Small intestine (tissue), 16 donors: ENCODE data around the gene PPP2R5B. TPM values are rescaled to one million over a fixed set of nuclear protein-coding genes. Genes with fewer than 3 reads are reported as not detected.

Experiments
- DNase-seq, 2 donors: peaks; one replicate each; pipeline versions ENCODE4 v3.0.0 to v3.0.0-alpha.2; 2013
- FAIRE-seq: peaks from 2 replicates; lab custom pipeline; 2012; peaks lifted over from hg19 to GRCh38; lab: Jason Lieb, UNC
- H3K27ac ChIP-seq, 3 donors: one replicate each; pipeline ENCODE4 v1.5.1; 2013; ENCODE audit warnings: low read length in 2 of 3, mild to moderate bottlenecking in 2 of 3, control low read depth in 1 of 3, inconsistent platforms in 1 of 3, low read depth in 1 of 3, moderate library complexity in 1 of 3
- H3K27me3 ChIP-seq, 3 donors: one replicate each; pipeline ENCODE4 v1.6.1; 2013; ENCODE audit warnings: low read length in 3 of 3, inconsistent platforms in 1 of 3; ENCODE audit not compliant: control insufficient read depth in 3 of 3, insufficient read depth in 3 of 3
- H3K36me3 ChIP-seq, 3 donors: one replicate each; pipeline ENCODE4 v1.6.1; 2013; ENCODE audit warnings: low read length in 3 of 3, inconsistent platforms in 1 of 3, low read depth in 1 of 3, mild to moderate bottlenecking in 1 of 3, moderate library complexity in 1 of 3; ENCODE audit not compliant: control insufficient read depth in 3 of 3, insufficient read depth in 2 of 3
- H3K4me1 ChIP-seq, 3 donors: one replicate each; pipeline ENCODE4 v1.6.1; 2013; ENCODE audit warnings: low read length in 2 of 3, inconsistent platforms in 1 of 3, low read depth in 1 of 3, mild to moderate bottlenecking in 1 of 3, moderate library complexity in 1 of 3; ENCODE audit not compliant: control insufficient read depth in 3 of 3, insufficient read depth in 2 of 3
- H3K4me3 ChIP-seq, 3 donors: one replicate each; pipeline ENCODE4 v1.5.1; 2013; ENCODE audit warnings: low read length in 3 of 3, control low read depth in 1 of 3, inconsistent platforms in 1 of 3, low read depth in 1 of 3, mild to moderate bottlenecking in 1 of 3, moderate library complexity in 1 of 3
- H3K9me3 ChIP-seq, 2 donors: one replicate each; pipeline ENCODE4 v1.6.1; 2013; ENCODE audit warnings: low read depth in 1 of 2, low read length in 1 of 2; ENCODE audit not compliant: control insufficient read depth in 2 of 2, insufficient read depth in 1 of 2
- WGBS, 3 donors: extraction: QIAGEN DNeasy Blood & Tissue Kit; methylation state at CpG; one replicate each; pipeline ENCODE4 v1.1.7; 2013; 5-methylcytosine and 5-hydroxymethylcytosine counted together
- long read RNA-seq, 10 donors: transcript quantifications; one replicate each; lab custom pipeline, GENCODE V29; 2026
- polyA plus RNA-seq, 4 donors: library from polyadenylated mRNA; stranded (reverse) in 3 of 4; unstranded in 1 of 4; fragments of 200-250 nt in 3 of 4; fragments of 120-200 nt in 1 of 4; gene quantifications; one replicate each; pipeline versions ENCODE4 v1.2.1 to v1.2.3, GENCODE V29; 2013
- donor health status: healthy with polysubstance abuse.
- donor health status: control.
- donor health status: control.
- donor health status: Bipolar disorder and iron deficiency.
- donor health status: healthy.

The PPP2R5B gene
- polyA plus RNA-seq: 10 to 100 TPM in 3 of 4 donors, 1 to 10 TPM in 1; 8.2 to 15.9 (median 13.6) TPM
- long read RNA-seq, donor 1, partial matches to known transcripts: 5 of 9 reads
- long read RNA-seq, donor 1, other reads (novel, unspliced or antisense): 0 of 9 reads
- long read RNA-seq, donor 2, partial matches to known transcripts: 0 of 2 reads
- long read RNA-seq, donor 2, other reads (novel, unspliced or antisense): 0 of 2 reads
- long read RNA-seq, donor 3: 0 reads
- long read RNA-seq, donor 4: 0 reads
- long read RNA-seq, donor 5, partial matches to known transcripts: 0 of 1 reads
- long read RNA-seq, donor 5, other reads (novel, unspliced or antisense): 0 of 1 reads
- long read RNA-seq, donor 6, partial matches to known transcripts: 0 of 1 reads
- long read RNA-seq, donor 6, other reads (novel, unspliced or antisense): 0 of 1 reads
- long read RNA-seq, donor 7: 0 reads
- long read RNA-seq, donor 8: 0 reads
- long read RNA-seq, donor 9: 0 reads
- long read RNA-seq, donor 10, partial matches to known transcripts: 11 of 13 reads
- long read RNA-seq, donor 10, other reads (novel, unspliced or antisense): 0 of 13 reads

- peak; percentile 94 to 97 for DNase-seq
- FAIRE-seq: no peak
- WGBS, 3 donors: 1% methylated on average over 38 to 47 of the region's 47 CpGs
Observed at GRCh38 chr11:64923944-64924909, at the start of gene PPP2R5B. Gene PPP2R5B (plus strand): TSS chr11:64924689. CDS start chr11:64925735, 1,046 bp downstream.

GRCh38 chr11:64875369-64876228 is 48.9 kb upstream of the PPP2R5B start:
- DNase-seq (no peak), FAIRE-seq (no peak)
- H3K9me3 ChIP-seq: no peaks in the 10 kb centered on the region
- no peaks in the 10 kb centered on the region for H3K27me3 ChIP-seq
- peaks cover 0 to 73% (median 2%) of the 10 kb centered on the region in 3 donors for H3K36me3 ChIP-seq
- 57 to 72% (median 63%) methylated on average over 17 of the region's 17 CpGs for WGBS, 3 donors
- H3K4me1 ChIP-seq: peaks cover 17 to 70% (median 18%) of the 10 kb centered on the region in 3 donors
- H3K27ac ChIP-seq: peak overlapping the region; percentile 75 to 93 (median 90)
- peak overlapping the region in 2 of 3 donors; percentile 97 to 98 for H3K4me3 ChIP-seq

More at GRCh38 chr11:64923944-64924909, at the start of gene PPP2R5B:
- Histone ChIP-seq H3K27me3 (peaks cover 0 to 6% (median 0%) of the 10 kb centered on the region in 3 donors), H3K4me1 (peaks cover 0 to 16% (median 9%) of the 10 kb centered on the region in 3 donors), H3K36me3 (peaks cover 0 to 19% (median 0%) of the 10 kb centered on the region in 3 donors), H3K9me3 (no peaks in the 10 kb centered on the region), H3K27ac (peak within 1 kb of the TSS; percentile 79 to 98 (median 92)), H3K4me3 (peak within 1 kb of the TSS; percentile 73 to 85 (median 79))

GRCh38 chr11:64876229-64876750 is 48.2 kb upstream of the PPP2R5B start:
- WGBS, 3 donors: 13 to 21% (median 14%) methylated on average over 11 of the region's 11 CpGs

GRCh38 chr11:64876835-64877341 is 47.6 kb upstream of the PPP2R5B start:
- no peak for FAIRE-seq
- Histone ChIP-seq H3K4me3 (peak overlapping the region; percentile 88 to 98 (median 97)), H3K27me3 (no peaks in the 10 kb centered on the region), H3K27ac (peak overlapping the region; percentile 75 to 93 (median 90)), H3K36me3 (peaks cover 0 to 60% (median 0%) of the 10 kb centered on the region in 3 donors), H3K9me3 (no peaks in the 10 kb centered on the region), H3K4me1 (peaks cover 9 to 62% (median 11%) of the 10 kb centered on the region in 3 donors)
- WGBS, 3 donors: 5 to 16% (median 7%) methylated on average over 14 of the region's 14 CpGs
- peak; percentile 62 to 75 for DNase-seq

More at GRCh38 chr11:64876229-64876750, 48.2 kb upstream of the PPP2R5B start:
- DNase-seq (no peak), FAIRE-seq (no peak)
- peak overlapping the region; percentile 75 to 93 (median 90) for H3K27ac ChIP-seq
- peaks cover 0 to 66% (median 0%) of the 10 kb centered on the region in 3 donors for H3K36me3 ChIP-seq
- H3K4me1 ChIP-seq: peaks cover 14 to 68% (median 17%) of the 10 kb centered on the region in 3 donors
- no peaks in the 10 kb centered on the region for H3K27me3 ChIP-seq
- H3K4me3 ChIP-seq: peak overlapping the region; percentile 88 to 98 (median 97)
- no peaks in the 10 kb centered on the region for H3K9me3 ChIP-seq

- H3K36me3 ChIP-seq: peaks cover 0 to 53% (median 0%) of the 10 kb centered on the region in 3 donors
- H3K27me3 ChIP-seq: no peaks in the 10 kb centered on the region
- FAIRE-seq (no peak), DNase-seq (peak in 1 of 2 donors; percentile 34)
- H3K4me3 ChIP-seq: peak overlapping the region; percentile 88 to 98 (median 97)
- WGBS, 3 donors: 0 to 1% (median 1%) methylated on average over 41 of the region's 41 CpGs
- peaks cover 8 to 55% (median 9%) of the 10 kb centered on the region in 3 donors for H3K4me1 ChIP-seq
- H3K9me3 ChIP-seq: no peaks in the 10 kb centered on the region
- H3K27ac ChIP-seq: peak overlapping the region; percentile 75 to 93 (median 90)
Observed at GRCh38 chr11:64877390-64878222, 46.9 kb upstream of the PPP2R5B start.

GRCh38 chr11:64878223-64878493 is 46.3 kb upstream of the PPP2R5B start:
- Histone ChIP-seq H3K36me3 (peaks cover 0 to 48% (median 0%) of the 10 kb centered on the region in 3 donors), H3K27me3 (no peaks in the 10 kb centered on the region), H3K4me3 (peak overlapping the region; percentile 88 to 98 (median 97)), H3K9me3 (no peaks in the 10 kb centered on the region), H3K4me1 (peaks cover 5 to 49% (median 9%) of the 10 kb centered on the region in 3 donors), H3K27ac (peak overlapping the region; percentile 75 to 93 (median 90))
- FAIRE-seq: no peak
- no peak for DNase-seq
- 0% methylated on average over 19 to 21 of the region's 21 CpGs for WGBS, 3 donors
